LNCaP clone FGC (cell line): Measurements from ENCODE around the gene METTL6.

Experiments
- DNase-seq: peaks from one replicate; pipeline ENCODE4 v3.0.0-alpha.2; 2011; ENCODE audit warnings: low read depth
- H3K4me3 ChIP-seq: 2 replicates; pipeline ENCODE4 v1.5.1; 2011; ENCODE audit warnings: mild to moderate bottlenecking, low read depth, low read length, control low read depth
- TF ChIP-seq, protein P1 (sequence below): IDR thresholded peaks from 2 replicates; pipeline ENCODE4 v1.5.1; 2012; ENCODE audit warnings: mild to moderate bottlenecking; ENCODE audit not compliant: control insufficient read depth, insufficient read depth; ENCODE audit errors: extremely low read depth

The METTL6 gene

DNA sequence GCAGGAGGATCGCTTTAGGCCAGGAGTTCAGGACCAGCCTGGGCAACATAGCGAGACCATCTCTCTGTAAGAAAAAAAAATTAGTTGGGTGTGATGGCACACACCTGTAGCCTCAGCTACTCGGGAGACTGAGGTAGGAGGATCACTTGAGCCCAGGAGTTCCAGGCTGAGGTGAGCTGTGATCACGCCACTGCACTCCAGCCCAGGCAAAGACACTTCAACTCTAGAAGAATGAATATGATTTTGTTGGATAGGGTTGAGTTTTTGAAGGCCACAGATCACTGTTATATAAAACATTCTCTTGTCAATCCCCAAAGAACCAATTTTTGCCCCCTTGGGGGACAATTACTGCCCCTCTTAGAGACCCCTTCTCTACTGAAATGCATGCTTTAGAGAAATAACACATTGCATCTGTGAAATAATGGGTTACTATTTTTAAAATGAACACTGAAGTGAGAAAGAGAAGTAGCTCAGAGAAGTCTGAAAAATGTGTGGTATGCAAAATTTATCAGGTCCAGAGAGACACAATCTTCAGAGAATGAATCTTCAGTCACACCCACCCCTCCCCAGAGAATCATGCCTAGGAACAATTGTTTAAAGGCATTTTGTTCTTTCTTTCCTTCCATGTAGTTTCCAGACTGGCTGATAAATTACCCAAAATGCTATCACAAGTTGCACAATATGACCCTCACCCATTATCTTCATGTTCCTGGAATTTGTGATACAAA lies 42.7 kb downstream of the METTL6 start:
- TF ChIP-seq, protein P1, sequence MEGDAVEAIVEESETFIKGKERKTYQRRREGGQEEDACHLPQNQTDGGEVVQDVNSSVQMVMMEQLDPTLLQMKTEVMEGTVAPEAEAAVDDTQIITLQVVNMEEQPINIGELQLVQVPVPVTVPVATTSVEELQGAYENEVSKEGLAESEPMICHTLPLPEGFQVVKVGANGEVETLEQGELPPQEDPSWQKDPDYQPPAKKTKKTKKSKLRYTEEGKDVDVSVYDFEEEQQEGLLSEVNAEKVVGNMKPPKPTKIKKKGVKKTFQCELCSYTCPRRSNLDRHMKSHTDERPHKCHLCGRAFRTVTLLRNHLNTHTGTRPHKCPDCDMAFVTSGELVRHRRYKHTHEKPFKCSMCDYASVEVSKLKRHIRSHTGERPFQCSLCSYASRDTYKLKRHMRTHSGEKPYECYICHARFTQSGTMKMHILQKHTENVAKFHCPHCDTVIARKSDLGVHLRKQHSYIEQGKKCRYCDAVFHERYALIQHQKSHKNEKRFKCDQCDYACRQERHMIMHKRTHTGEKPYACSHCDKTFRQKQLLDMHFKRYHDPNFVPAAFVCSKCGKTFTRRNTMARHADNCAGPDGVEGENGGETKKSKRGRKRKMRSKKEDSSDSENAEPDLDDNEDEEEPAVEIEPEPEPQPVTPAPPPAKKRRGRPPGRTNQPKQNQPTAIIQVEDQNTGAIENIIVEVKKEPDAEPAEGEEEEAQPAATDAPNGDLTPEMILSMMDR = no peak
- no peak for DNase-seq
- no peak overlapping the region for H3K4me3 ChIP-seq

DNA sequence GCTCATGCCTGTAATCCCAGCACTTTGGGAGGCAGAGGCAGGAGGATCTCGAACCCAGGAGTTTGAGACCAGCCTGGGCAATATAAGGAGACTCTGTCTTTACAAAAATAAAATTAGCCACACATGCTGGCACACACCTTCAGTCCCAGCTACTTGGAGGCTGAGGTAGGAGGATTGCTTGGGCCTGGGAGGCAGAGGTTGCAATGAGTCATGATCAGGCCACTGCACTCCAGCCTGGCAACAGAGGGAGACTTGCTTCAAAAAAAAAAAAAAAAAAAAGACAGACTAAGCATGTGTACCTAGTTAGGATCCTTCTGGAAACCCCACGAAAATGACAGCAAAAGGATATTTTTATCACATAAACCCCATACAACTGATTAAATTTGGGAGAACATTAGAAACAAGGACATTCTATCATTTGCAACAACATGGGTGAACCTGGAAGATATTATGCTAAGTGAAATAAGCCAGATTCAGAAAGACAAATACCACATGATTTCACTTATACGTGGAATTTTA lies 44.9 kb downstream of the METTL6 start:
- no peak overlapping the region for H3K4me3 ChIP-seq
- TF ChIP-seq, protein P1 = no peak
- no peak for DNase-seq

DNA sequence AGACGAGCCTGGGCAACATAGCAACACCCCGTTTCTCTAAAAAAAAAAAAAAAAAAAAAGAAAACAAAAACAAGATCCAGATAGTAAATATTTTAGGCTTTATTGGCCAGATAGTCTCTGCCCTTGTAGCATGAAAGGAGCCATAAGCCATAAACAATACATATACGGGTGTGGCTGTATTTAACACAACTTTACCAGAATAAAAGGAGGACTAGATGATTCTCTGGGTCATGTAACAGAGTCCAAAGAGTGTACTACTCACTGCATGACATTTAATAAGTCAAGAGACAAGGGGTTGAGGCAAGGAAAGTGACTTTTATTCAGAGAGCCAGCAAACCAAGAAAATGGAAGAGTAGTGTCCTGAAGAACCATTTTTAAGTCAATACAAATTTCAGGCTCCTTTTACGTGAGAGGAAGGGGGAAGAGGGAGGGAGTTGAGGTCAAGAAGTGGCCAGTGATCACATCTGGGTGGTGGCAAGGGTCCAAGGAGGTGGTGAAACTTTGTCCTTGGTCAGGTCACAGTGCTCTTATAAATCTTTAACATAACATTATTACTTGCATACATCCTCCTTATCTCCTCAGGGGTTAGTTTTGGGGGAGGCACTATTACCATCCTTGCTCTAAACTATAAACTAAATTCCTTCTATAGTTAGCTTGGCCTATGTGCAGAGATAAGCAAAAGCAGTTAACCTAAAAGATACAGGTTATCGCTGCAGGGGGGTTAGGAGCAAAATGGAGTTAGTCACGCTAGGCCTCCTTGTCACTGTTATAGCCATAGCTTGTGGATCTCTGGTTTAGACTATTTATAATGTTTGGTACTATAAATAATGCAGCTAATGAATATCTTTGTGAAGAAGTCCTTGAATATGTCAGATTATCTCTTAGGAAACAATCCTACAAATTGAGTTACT lies 46.1 kb downstream of the METTL6 start:
- no peak for DNase-seq
- TF ChIP-seq, protein P1 = no peak
- no peak overlapping the region for H3K4me3 ChIP-seq

DNA sequence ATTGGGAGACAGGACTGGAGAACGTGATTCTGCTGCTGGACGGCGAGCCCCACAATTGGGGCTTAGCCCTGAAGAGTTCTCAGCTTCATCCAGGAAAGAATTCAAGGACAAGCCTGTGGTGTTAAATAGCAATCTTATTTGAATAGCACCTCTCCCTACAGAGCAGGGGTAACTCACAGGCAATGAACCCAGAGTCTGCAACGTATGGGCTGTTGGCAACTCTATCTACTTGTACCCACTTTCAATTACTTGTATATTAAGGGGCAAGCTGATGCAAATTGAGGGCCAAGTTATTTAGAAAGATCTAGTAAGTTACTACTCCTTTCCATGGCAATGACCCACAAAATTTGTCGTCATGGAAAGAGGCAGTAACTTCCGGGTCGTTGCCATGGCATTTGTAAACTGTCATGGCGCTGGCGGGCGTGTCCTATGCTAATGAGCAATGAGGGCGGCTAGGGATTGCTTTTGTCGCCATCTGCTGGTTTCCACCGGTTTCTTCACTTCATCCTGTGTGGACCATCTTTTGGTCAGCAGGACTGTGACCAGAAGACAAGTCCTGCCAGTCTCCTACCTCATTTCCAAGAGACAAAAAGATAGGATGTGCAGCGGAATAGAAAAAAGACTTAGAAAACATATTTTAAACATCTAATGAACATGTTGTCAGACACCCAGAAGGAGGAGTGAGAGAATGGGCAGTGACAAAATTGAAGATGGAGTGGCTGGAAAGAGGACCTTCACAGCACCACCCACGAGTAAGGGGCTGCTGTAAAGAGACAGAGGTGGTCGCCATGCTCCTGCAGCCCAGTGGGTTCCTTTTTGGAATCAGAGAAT lies 49.2 kb downstream of the METTL6 start:
- TF ChIP-seq, protein P1 = peak; percentile 84
- no peak overlapping the region for H3K4me3 ChIP-seq

DNA sequence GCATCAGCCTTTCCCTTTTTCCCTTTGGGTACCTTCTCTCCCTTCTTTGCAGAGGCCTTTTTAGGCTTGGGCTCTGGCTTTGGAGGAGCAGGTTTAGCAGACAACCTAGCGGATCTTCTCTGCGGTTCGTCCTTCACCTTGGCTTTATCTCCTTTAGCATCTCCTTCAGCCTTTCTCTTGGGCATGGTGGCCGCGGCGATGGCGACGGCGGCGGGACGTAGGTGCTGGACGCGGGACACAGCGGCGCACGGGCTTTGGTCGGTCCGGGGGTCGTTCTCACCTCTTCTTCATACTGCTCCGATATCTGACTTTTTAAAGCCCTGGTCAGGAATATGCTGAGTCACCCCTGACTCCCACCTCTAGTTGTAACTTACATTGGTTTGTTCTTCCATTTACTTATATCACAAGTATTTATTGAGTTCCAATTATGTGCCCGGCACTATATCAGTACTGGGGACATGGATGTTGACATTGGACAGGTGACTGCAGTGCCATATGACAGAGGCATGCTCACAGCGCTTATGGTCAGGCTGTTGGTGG lies 51.8 kb downstream of the METTL6 start:
- TF ChIP-seq, protein P1 = no peak
- H3K4me3 ChIP-seq = no peak overlapping the region
- no peak for DNase-seq

More for the DNA sequence above, 49.2 kb downstream of the METTL6 start:
- DNase-seq = peak; percentile 88

DNA sequence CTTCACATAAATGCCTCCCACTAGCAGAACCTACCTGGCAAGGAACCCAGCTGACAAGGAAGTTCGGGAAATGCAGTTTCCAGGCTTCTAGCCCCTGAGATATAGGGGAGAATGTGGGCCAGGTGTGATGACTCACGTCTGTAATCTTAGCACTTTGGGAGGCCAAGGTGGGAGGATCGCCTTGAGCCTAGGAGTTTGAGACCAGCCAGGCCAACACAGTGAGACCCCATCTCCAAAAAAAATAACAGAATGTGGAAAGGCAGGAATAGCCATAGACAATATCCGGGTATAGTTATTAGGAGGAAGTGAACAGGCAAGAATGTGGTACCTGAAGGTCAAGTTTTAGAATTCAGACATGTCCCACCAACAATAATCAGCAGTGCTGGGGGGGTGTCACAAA lies 54.4 kb downstream of the METTL6 start:
- H3K4me3 ChIP-seq = no peak overlapping the region
- no peak for DNase-seq
- TF ChIP-seq, protein P1 = no peak
